ENCODE data around the gene ARHGAP42. TPM values are rescaled to one million over a fixed set of nuclear protein-coding genes. Genes with fewer than 3 reads are reported as not detected.

ARHGAP42 gene
- total and polyA plus RNA-seq, 10 of the 15 experiments (the other 5 are each of a cell fraction or from before 2014, with no cell fraction given), result 1.8 to 6.3 (median 3.2) TPM

- H2AFZ ChIP-seq (ENCODE audit: control insufficient read depth, low read depth, low read length), result no peak overlapping the region
- no peak overlapping the region for H3K27ac ChIP-seq (ENCODE audit: control insufficient read depth, insufficient read depth)
- intact Hi-C loops (cut with micrococcal nuclease; ENCODE audit: unreplicated experiment), result no loop called here
- H3K4me1 ChIP-seq (ENCODE audit: control insufficient read depth, insufficient read depth, low read length), result no peaks in the 10 kb centered on the region
- WGBS (ENCODE audit: insufficient coverage, insufficient replicate concordance, low lambda C conversion rate, missing lambda C conversion rate), result 0% methylated on average over 1 of the region's 1 CpG
- ATAC-seq (no peak), FAIRE-seq (no peak), DNase-seq (ENCODE audit: low read depth, low spot score) (no peak)
- no peak overlapping the region for H3K4me2 ChIP-seq (ENCODE audit: control insufficient read depth, insufficient read depth)
- POLR2A ChIA-PET, result no interaction called here
- no peak for TF ChIP-seq IRF3 (IDR thresholded peaks at IDR 0.05)
- H4K20me1 ChIP-seq (ENCODE audit: control insufficient read depth, insufficient read depth), result no peaks in the 10 kb centered on the region
- no peaks in the 10 kb centered on the region for H3K36me3 ChIP-seq (ENCODE audit: control insufficient read depth in 2 of 2, insufficient read depth in 2 of 2, low read length in 1 of 2)
- RAD21 ChIA-PET (ENCODE audit: unreplicated experiment), result no interaction called here
- no TSS peak for BruUV-seq (replicated peaks)
- CTCF ChIA-PET, result no interaction called here
- H3K9ac ChIP-seq (ENCODE audit: control insufficient read depth, insufficient read depth, low read length), result no peak overlapping the region
- H3K4me3 ChIP-seq, result no peak overlapping the region
- H3K79me2 ChIP-seq (ENCODE audit: control insufficient read depth, insufficient read depth, low read length), result no peaks in the 10 kb centered on the region
- no peaks in the 10 kb centered on the region for H3K9me3 ChIP-seq (replicated peaks; ENCODE audit: control insufficient read depth, insufficient read depth, low read length)
- SMC1A ChIA-PET (ENCODE audit: uncharacterized antibody, unreplicated experiment), result interaction anchor here (0.6 kb wide), 1 partner anchor 25 kb away, joined by 4 read pairs; no protein-coding TSS in a partner anchor
- in situ Hi-C loops (cut with MboI), result no loop called here
- H3K27me3 ChIP-seq (replicated peaks in 1 of 2; ENCODE audit: control insufficient read depth in 2 of 2, insufficient read depth in 2 of 2, low read length in 1 of 2), result no peaks in the 10 kb centered on the region
Observed at GRCh38 chr11:101019870-101020269, 332.8 kb downstream of the ARHGAP42 start.

GRCh38 chr11:101022256-101022655 is 335.2 kb downstream of the ARHGAP42 start:
- FAIRE-seq (no peak), DNase-seq (ENCODE audit: low read depth, low spot score) (no peak), ATAC-seq (no peak)
- RAD21 ChIA-PET (ENCODE audit: unreplicated experiment), result no interaction called here
- Histone ChIP-seq H3K4me1 (ENCODE audit: control insufficient read depth, insufficient read depth, low read length) (no peaks in the 10 kb centered on the region), H3K27ac (ENCODE audit: control insufficient read depth, insufficient read depth) (no peak overlapping the region), H3K9me3 (replicated peaks; ENCODE audit: control insufficient read depth, insufficient read depth, low read length) (no peaks in the 10 kb centered on the region), H2AFZ (ENCODE audit: control insufficient read depth, low read depth, low read length) (no peak overlapping the region), H3K4me3 (no peak overlapping the region), H3K27me3 (replicated peaks in 1 of 2; ENCODE audit: control insufficient read depth in 2 of 2, insufficient read depth in 2 of 2, low read length in 1 of 2) (no peaks in the 10 kb centered on the region), H3K9ac (ENCODE audit: control insufficient read depth, insufficient read depth, low read length) (no peak overlapping the region), H4K20me1 (ENCODE audit: control insufficient read depth, insufficient read depth) (no peaks in the 10 kb centered on the region), H3K79me2 (ENCODE audit: control insufficient read depth, insufficient read depth, low read length) (no peaks in the 10 kb centered on the region), H3K4me2 (ENCODE audit: control insufficient read depth, insufficient read depth) (no peak overlapping the region), H3K36me3 (ENCODE audit: control insufficient read depth in 2 of 2, insufficient read depth in 2 of 2, low read length in 1 of 2) (no peaks in the 10 kb centered on the region)
- in situ Hi-C loops (cut with MboI) (no loop called here), intact Hi-C loops (cut with micrococcal nuclease; ENCODE audit: unreplicated experiment) (no loop called here)
- BruUV-seq (replicated peaks), result no TSS peak
- SMC1A ChIA-PET (ENCODE audit: uncharacterized antibody, unreplicated experiment), result no interaction called here
- CTCF ChIA-PET, result no interaction called here
- POLR2A ChIA-PET, result no interaction called here
- no peak for TF ChIP-seq E4F1 (IDR thresholded peaks at IDR 0.05; ENCODE audit: borderline replicate concordance, partially characterized antibody)
- TF ChIP-seq POLR2AphosphoS2 (IDR thresholded peaks at IDR 0.05; ENCODE audit: low read depth, low read length), result no peak
- TF ChIP-seq ZNF622 (IDR thresholded peaks at IDR 0.05), result no peak
- TF ChIP-seq HCFC1 (IDR thresholded peaks at IDR 0.05; ENCODE audit: low read length), result no peak
- TF ChIP-seq MEF2A (IDR thresholded peaks at IDR 0.05; ENCODE audit: insufficient read depth, low read depth, low read length), result no peak
- TF ChIP-seq SMARCA5 (IDR thresholded peaks at IDR 0.05), result no peak
- no peak for TF ChIP-seq ATF2 (IDR thresholded peaks at IDR 0.05; ENCODE audit: low read length)
- TF ChIP-seq TCF7 (IDR thresholded peaks at IDR 0.05; ENCODE audit: borderline replicate concordance), result no peak
- no peak for TF ChIP-seq ZNF384 (IDR thresholded peaks at IDR 0.05; ENCODE audit: borderline replicate concordance, low read depth, low read length)

Data from GM12878 (cell line).